Panc1 (cell line): ENCODE data around the gene TMCO4. TPM values are rescaled to one million over a fixed set of nuclear protein-coding genes. Genes with fewer than 3 reads are reported as not detected.

Experiments used
- ATAC-seq: fragments of 200-7000 bp; cut with Tn5 transposase; 2 replicates; pipeline ENCODE4 v1.9.1; 2020; ENCODE audit warnings: mild to moderate bottlenecking, moderate library complexity
- BruUV-seq: library from RNA; stranded (reverse); fragments of 400-500 nt; replicated peaks from 2 replicates; lab custom pipeline; 2021; lab: Mats Ljungman, UMichigan
- CTCF ChIA-PET: fragments of 300-600 bp; sonication (Branson Sonifier 250); formaldehyde crosslinking; loops from one replicate; lab custom pipeline; 2022; ENCODE audit warnings: antibody characterized with exemption; lab: Charles Lee
- POLR2A ChIA-PET: fragments of 300-600 bp; sonication (Branson Sonifier 250); formaldehyde crosslinking; loops from one replicate; lab custom pipeline; 2022; ENCODE audit warnings: antibody characterized with exemption; lab: Charles Lee
- DNase-seq: peaks from one replicate; pipeline ENCODE4 v3.0.0-alpha.2; 2010; ENCODE audit warnings: low read depth, low spot score
- H3K27ac ChIP-seq: 2 replicates; pipeline ENCODE4 v1.5.1; 2011; ENCODE audit warnings: mild to moderate bottlenecking, low read length, inconsistent platforms
- H3K27me3 ChIP-seq: fragments of 200-500 bp; sonication (Bioruptor generic); 2 replicates; pipeline ENCODE4 v1.6.0; 2014; ENCODE audit warnings: low read length, inconsistent platforms; ENCODE audit not compliant: control insufficient read depth, insufficient read depth
- H3K36me3 ChIP-seq: fragments of 200-500 bp; sonication (Bioruptor generic); 2 replicates; pipeline ENCODE4 v1.5.1; 2014; ENCODE audit warnings: inconsistent platforms, mild to moderate bottlenecking, low read length, moderate library complexity; ENCODE audit not compliant: control insufficient read depth, insufficient read depth
- H3K4me1 ChIP-seq: 2 replicates; pipeline ENCODE4 v1.5.1; 2011; ENCODE audit warnings: inconsistent platforms, mild to moderate bottlenecking, low read length, moderate library complexity; ENCODE audit not compliant: control insufficient read depth, insufficient read depth
- H3K4me3 ChIP-seq, 2 experiments: 2 replicates each; pipeline ENCODE4 v1.5.1; 2011 to 2012; ENCODE audit warnings: low read depth in 2 of 2, low read length in 2 of 2, mild to moderate bottlenecking in 2 of 2, inconsistent platforms in 1 of 2, moderate library complexity in 1 of 2
- H3K9me3 ChIP-seq: fragments of 200-500 bp; sonication (Bioruptor generic); 2 replicates; pipeline ENCODE4 v1.5.1; 2014; ENCODE audit warnings: low read depth, mild to moderate bottlenecking, inconsistent platforms, low read length, moderate library complexity; ENCODE audit not compliant: control insufficient read depth, insufficient read depth
- CTCF ChIP-seq: fragments of 450-650 bp; IDR thresholded peaks from 2 replicates; pipeline ENCODE4 v1.5.1; 2017; ENCODE audit warnings: mild to moderate bottlenecking
- POLR2AphosphoS5 ChIP-seq: IDR thresholded peaks from 2 replicates; pipeline ENCODE4 v1.6.1; 2012; ENCODE audit warnings: mild to moderate bottlenecking, low read depth, low read length, moderate library complexity
- REST ChIP-seq, 2 experiments: IDR thresholded peaks; 2 replicates each; pipeline ENCODE4 v1.6.1; 2011 to 2012; ENCODE audit warnings: low read depth in 2 of 2, control low read depth in 1 of 2, low read length in 1 of 2, mild to moderate bottlenecking in 1 of 2, moderate library complexity in 1 of 2; ENCODE audit not compliant: insufficient read depth in 1 of 2
- SIN3A ChIP-seq: IDR thresholded peaks from 2 replicates; pipeline ENCODE4 v1.6.1; 2012; ENCODE audit warnings: low read depth, mild to moderate bottlenecking, low read length, moderate library complexity, borderline replicate concordance; ENCODE audit not compliant: insufficient read depth
- TCF7L2 ChIP-seq: IDR thresholded peaks from 2 replicates; pipeline ENCODE4 v1.6.1; 2011; ENCODE audit warnings: mild to moderate bottlenecking, low read depth, low read length, inconsistent platforms
- in situ Hi-C: cut with HindIII; loops from 2 replicates; pipeline ENCODE4 v1.10.0; 2016; ENCODE audit warnings: low sequenced_read_pairs, low pct_unique_long_range_greater_than_20kb
- intact Hi-C: fragments of 100-400 bp; cut with micrococcal nuclease; formaldehyde crosslinking; loops from one replicate; pipeline ENCODE4 v1.10.0; 2022; ENCODE audit not compliant: unreplicated experiment
- total RNA-seq: library from RNA; stranded (reverse); gene quantifications from one replicate; pipeline ENCODE4 v1.2.1, GENCODE V29; 2021; ENCODE audit not compliant: unreplicated experiment

The TMCO4 gene
- total RNA-seq, 1 experiment from 2014 or later, result 13.2 TPM

DNA sequence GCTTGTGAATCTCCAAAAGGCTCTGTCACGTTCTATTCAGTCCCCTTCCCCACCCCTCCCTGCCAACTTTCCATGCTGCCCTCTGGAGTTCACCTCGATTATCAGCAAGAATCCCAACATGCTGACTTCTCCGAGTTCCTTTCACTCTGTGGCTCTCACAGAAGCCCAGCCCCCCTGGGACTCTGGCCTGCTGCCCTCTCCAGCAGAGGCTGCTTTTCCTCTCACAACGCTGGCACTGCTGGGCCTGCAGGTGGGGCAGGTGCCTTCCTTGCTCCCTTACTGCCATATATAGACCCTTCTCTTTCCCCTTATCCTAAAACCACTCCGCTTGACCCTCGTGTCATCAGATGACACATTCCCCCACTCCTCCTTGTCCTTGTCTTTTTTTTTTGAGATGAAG lies 25.6 kb upstream of the TMCO4 start:
- ATAC-seq (no peak), DNase-seq (no peak)
- ChIA-PET POLR2A (no interaction called here), CTCF (no interaction called here)
- Histone ChIP-seq H3K36me3 (no peaks in the 10 kb centered on the region), H3K9me3 (no peaks in the 10 kb centered on the region), H3K4me1 (no peaks in the 10 kb centered on the region), H3K4me3 (no peak overlapping the region), H3K27me3 (no peaks in the 10 kb centered on the region), H3K27ac (no peak overlapping the region)
- no TSS peak for BruUV-seq
- in situ Hi-C loops, result no loop called here
- no peak for TF ChIP-seq SIN3A
- TF ChIP-seq TCF7L2, result no peak
- TF ChIP-seq REST (IDR thresholded peaks at IDR 0.05; ENCODE audit: insufficient read depth in 1 of 2, low read depth in 2 of 2, low read length in 1 of 2), result no peak
- TF ChIP-seq POLR2AphosphoS5, result no peak
- no peak for TF ChIP-seq CTCF
- intact Hi-C loops, result no loop called here

- H3K36me3 ChIP-seq, result no peaks in the 10 kb centered on the region
- ChIA-PET CTCF (no interaction called here), POLR2A (no interaction called here)
- no TSS peak for BruUV-seq
- H3K27me3 ChIP-seq, result no peaks in the 10 kb centered on the region
- TF ChIP-seq REST (IDR thresholded peaks at IDR 0.05; ENCODE audit: insufficient read depth in 1 of 2, low read depth in 2 of 2, low read length in 1 of 2), result no peak
- no peak for TF ChIP-seq CTCF
- no peak for TF ChIP-seq TCF7L2
- TF ChIP-seq POLR2AphosphoS5, result no peak
- TF ChIP-seq SIN3A, result no peak
- no peak overlapping the region for H3K27ac ChIP-seq
- in situ Hi-C loops, result no loop called here
- no peak overlapping the region for H3K4me3 ChIP-seq
- no peaks in the 10 kb centered on the region for H3K9me3 ChIP-seq
- intact Hi-C loops, result no loop called here
- ATAC-seq (no peak), DNase-seq (no peak)
- no peaks in the 10 kb centered on the region for H3K4me1 ChIP-seq
Measured at GRCh38 chr1:19824541-19824940, 24.8 kb upstream of the TMCO4 start.
